RWPE2 (cell line): ENCODE data around the gene UBE3B.

Experiments
- ATAC-seq: fragments of 200-7000 bp; cut with Tn5 transposase; 3 replicates; pipeline ENCODE4 v1.9.1; 2021; ENCODE audit warnings: low read depth
- DNase-seq: peaks from one replicate; pipeline ENCODE4 v3.0.0-alpha.2; 2020; ENCODE audit warnings: low spot score
- H3K27ac ChIP-seq: fragments of 450-650 bp; 2 replicates; pipeline ENCODE4 v1.5.1; 2017; ENCODE audit warnings: mild to moderate bottlenecking; ENCODE audit not compliant: poor library complexity, severe bottlenecking
- H3K27me3 ChIP-seq: fragments of 250-450 bp; sonication (Bioruptor Pico); 2 replicates; pipeline ENCODE4 v1.5.1; 2021; ENCODE audit warnings: mild to moderate bottlenecking, moderate library complexity; ENCODE audit not compliant: insufficient read depth, poor library complexity, severe bottlenecking
- H3K36me3 ChIP-seq: fragments of 250-450 bp; sonication (Bioruptor Pico); 2 replicates; pipeline ENCODE4 v1.5.1; 2020; ENCODE audit warnings: low read depth, mild to moderate bottlenecking, moderate library complexity
- H3K4me1 ChIP-seq: fragments of 250-450 bp; sonication (Bioruptor Pico); 2 replicates; pipeline ENCODE4 v1.5.1; 2021; ENCODE audit warnings: mild to moderate bottlenecking, moderate library complexity; ENCODE audit not compliant: insufficient read depth, poor library complexity, severe bottlenecking
- H3K4me3 ChIP-seq: fragments of 250-450 bp; sonication (Bioruptor Pico); 2 replicates; pipeline ENCODE4 v1.5.1; 2021; ENCODE audit warnings: mild to moderate bottlenecking, moderate library complexity; ENCODE audit not compliant: severe bottlenecking
- H3K9me3 ChIP-seq: fragments of 250-450 bp; sonication (Bioruptor Pico); 2 replicates; pipeline ENCODE4 v1.5.1; 2021; ENCODE audit warnings: mild to moderate bottlenecking, moderate library complexity; ENCODE audit not compliant: severe bottlenecking
- TF ChIP-seq, protein P1 (sequence below): fragments of 450-650 bp; IDR thresholded peaks from one replicate; pipeline ENCODE4 v1.5.1; 2017; ENCODE audit warnings: mild to moderate bottlenecking, moderate library complexity; ENCODE audit not compliant: poor library complexity, severe bottlenecking

UBE3B gene

DNA sequence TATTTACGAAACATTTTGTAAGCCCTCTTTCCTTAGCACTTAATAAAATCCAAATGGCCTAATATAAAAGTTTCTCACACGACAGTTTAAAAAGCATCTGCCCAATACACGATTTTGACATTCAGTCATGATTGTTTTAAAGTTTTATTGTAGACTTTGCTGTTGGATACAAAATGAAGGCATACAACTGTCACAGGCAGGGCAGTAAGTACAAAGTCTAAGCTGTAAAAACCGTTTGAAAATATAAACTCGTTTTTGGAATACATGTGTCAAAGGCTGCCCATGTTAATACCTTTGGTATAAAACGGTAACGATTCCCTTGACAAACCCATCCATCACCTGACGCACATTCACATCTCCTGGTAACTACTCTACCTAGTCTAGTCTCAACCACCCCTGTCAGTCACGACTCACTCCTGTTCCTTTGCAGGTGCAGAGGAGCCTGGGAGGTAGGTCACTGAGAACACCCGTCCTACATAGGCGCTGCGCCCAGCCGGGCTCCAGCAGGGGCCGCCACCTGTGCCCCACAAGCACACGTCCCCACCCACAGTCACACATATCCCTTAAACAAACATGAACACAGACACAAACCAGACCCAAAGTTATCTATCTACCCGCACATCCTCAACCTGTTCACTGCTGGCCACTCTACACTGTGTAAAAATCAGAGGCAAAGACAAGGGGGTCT lies 27.4 kb upstream of the UBE3B start:
- TF ChIP-seq, protein P1, sequence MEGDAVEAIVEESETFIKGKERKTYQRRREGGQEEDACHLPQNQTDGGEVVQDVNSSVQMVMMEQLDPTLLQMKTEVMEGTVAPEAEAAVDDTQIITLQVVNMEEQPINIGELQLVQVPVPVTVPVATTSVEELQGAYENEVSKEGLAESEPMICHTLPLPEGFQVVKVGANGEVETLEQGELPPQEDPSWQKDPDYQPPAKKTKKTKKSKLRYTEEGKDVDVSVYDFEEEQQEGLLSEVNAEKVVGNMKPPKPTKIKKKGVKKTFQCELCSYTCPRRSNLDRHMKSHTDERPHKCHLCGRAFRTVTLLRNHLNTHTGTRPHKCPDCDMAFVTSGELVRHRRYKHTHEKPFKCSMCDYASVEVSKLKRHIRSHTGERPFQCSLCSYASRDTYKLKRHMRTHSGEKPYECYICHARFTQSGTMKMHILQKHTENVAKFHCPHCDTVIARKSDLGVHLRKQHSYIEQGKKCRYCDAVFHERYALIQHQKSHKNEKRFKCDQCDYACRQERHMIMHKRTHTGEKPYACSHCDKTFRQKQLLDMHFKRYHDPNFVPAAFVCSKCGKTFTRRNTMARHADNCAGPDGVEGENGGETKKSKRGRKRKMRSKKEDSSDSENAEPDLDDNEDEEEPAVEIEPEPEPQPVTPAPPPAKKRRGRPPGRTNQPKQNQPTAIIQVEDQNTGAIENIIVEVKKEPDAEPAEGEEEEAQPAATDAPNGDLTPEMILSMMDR: peak; percentile 30
- H3K27ac ChIP-seq: no peak overlapping the region

DNA sequence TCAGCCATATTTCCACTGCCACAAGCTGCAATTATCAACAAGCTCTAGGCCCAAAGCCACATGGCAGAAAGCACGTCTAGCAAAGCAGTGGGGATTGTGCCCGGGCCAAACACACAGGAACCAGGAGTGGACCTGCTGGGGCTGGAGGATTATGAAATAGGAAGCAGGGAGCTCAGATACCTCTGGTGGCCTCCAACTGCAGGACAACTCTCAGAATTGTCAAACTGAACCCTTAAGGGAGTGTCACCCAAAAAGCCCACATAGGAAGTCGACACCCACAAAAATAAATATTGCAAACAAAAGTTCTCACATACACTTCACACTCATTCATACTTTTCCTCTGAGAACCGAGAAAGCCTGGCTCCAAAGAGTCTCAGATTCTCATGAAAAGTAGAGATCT lies 26.5 kb upstream of the UBE3B start:
- Histone ChIP-seq H3K27me3 (no peaks in the 10 kb centered on the region), H3K4me3 (no peak overlapping the region), H3K36me3 (peaks cover 90% of the 10 kb centered on the region), H3K27ac (no peak overlapping the region), H3K9me3 (no peaks in the 10 kb centered on the region), H3K4me1 (no peaks in the 10 kb centered on the region)
- DNase-seq (no peak), ATAC-seq (no peak)
- TF ChIP-seq, protein P1: no peak

More for the DNA sequence above, 27.4 kb upstream of the UBE3B start:
- Histone ChIP-seq H3K27me3 (no peaks in the 10 kb centered on the region), H3K9me3 (no peaks in the 10 kb centered on the region), H3K36me3 (peaks cover 88% of the 10 kb centered on the region), H3K4me1 (no peaks in the 10 kb centered on the region), H3K4me3 (no peak overlapping the region)
- DNase-seq (no peak), ATAC-seq (peak; percentile 65; the same call in 2 of the 3 replicates)

DNA sequence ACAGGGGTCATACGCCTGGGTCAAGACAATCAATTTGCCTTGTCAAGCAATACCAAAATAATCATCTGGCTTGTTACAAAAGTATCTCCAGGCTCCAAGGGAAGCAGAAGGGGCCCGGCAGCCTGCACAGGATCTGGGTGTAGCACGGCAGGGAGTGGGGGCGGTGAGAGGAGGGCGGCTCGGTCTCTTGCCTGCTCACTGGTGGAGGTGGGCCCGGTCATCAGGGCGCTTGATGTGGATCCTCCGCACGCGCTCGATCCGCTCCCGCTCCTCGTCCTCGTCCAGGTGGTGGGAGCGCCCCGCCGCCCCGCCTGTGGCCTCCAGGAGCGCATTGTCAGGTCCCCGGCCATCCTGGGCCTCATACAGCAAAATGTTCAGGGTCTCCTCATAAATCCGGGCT lies 26.0 kb upstream of the UBE3B start:
- no peaks in the 10 kb centered on the region for H3K4me1 ChIP-seq
- H3K9me3 ChIP-seq: no peaks in the 10 kb centered on the region
- no peak for ATAC-seq
- no peaks in the 10 kb centered on the region for H3K27me3 ChIP-seq
- no peak overlapping the region for H3K27ac ChIP-seq
- no peak for DNase-seq
- TF ChIP-seq, protein P1: no peak
- H3K36me3 ChIP-seq: peaks cover 90% of the 10 kb centered on the region
- H3K4me3 ChIP-seq: no peak overlapping the region

DNA sequence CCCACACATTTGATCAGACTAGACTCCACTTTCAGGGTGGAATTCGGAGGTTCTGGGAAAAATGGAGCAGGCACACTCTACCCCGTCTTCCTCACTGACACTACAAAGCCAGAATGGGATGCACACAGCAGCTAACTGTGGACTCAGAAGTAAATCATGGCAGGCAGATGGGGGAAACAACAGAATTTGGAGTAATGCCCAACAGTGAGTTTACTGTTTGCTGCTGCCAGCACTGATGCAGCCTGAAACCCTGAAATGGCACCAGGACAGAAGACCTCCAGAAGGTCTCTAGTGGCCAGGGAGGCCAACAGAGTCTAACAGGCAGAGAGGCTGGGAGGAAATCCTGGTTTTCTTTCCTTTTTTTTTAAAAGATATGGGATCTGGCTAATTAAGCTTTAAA lies 24.9 kb upstream of the UBE3B start:
- H3K4me3 ChIP-seq: no peak overlapping the region
- DNase-seq (no peak), ATAC-seq (no peak)
- peaks cover 93% of the 10 kb centered on the region for H3K36me3 ChIP-seq
- no peak overlapping the region for H3K27ac ChIP-seq
- no peaks in the 10 kb centered on the region for H3K27me3 ChIP-seq
- no peaks in the 10 kb centered on the region for H3K4me1 ChIP-seq
- TF ChIP-seq, protein P1: no peak
- no peaks in the 10 kb centered on the region for H3K9me3 ChIP-seq

DNA sequence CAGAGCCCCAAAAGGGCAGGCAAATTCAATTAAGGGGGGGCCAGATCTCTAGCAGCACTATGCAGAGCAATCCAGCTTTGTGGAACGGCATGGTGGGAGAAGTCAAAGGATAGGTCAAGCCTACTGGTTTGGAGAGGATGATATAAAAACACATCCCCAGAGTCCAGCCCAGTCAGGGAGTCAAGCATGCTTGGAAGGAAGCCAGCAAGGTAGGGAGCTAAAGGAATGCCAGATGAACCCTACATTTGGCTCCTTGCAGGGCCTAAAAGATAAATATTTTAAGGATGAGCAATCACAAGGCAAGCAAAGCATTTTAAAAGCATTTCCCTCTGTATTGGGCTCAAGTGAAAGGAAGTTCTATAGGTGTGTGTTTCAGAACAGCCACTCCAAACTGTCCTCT lies 21.7 kb upstream of the UBE3B start:
- Histone ChIP-seq H3K4me1 (no peaks in the 10 kb centered on the region), H3K36me3 (peaks cover 88% of the 10 kb centered on the region), H3K27me3 (no peaks in the 10 kb centered on the region), H3K9me3 (no peaks in the 10 kb centered on the region), H3K27ac (peak overlapping the region; percentile 26), H3K4me3 (no peak overlapping the region)
- ATAC-seq: peak; percentile 67
- TF ChIP-seq, protein P1: no peak
- DNase-seq: no peak
